ENCODE data around the gene DOCK2. TPM values are rescaled to one million over a fixed set of nuclear protein-coding genes. Genes with fewer than 3 reads are reported as not detected.

The DOCK2 gene
- total and polyA plus RNA-seq, 12 donors, result 3.3 to 59.5 (median 21.0) TPM

DNA sequence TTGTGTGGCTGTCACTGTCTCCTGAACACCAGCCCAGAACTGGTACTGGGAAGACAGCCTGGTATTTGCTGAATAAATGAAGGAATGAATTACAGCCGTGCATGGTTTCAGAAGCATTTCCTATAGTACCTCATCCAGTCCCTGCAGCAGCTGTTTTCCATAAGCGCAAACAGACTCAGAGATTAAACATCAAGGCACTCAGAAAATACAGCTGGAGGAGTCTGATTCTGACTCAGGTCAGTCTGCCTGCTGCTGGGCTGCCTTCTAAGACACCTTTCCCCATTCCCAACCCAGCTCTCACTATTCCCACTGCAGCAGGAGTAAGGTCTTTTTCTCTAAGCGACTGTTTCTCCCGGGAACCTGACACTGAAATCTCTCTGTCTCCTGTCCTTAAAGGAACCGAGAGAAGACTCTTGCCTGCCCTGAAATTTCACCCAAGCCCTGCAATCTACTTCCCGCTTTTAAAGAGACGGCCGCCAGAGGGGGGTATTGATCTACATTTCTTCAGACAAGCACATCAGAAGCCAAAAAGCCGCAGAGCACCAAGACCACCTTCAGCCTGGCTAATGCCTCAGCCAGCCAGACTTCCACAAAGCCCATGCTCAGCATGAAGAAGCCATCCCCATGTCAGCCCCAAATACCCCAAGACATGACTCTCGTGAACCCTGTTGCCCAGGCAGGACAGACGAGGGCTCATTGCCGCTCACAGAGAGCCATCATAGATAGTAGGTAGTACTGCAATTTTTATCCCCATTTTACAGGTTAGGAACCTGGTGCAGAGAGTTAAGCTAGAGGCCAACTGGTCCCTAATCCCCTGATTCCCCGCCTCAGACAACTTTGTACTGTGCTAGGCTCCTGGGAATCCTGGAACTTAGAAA is 463.2 kb downstream of the DOCK2 start:
- Histone ChIP-seq H3K4me3 (no peak overlapping the region), H3K4me1 (replicated peaks in 1 of 2) (peaks cover 0 to 5% of the 10 kb centered on the region in 2 donors), H3K27ac (no peak overlapping the region), H3K27me3 (no peaks in the 10 kb centered on the region), H3K9me3 (replicated peaks in 1 of 3) (no peaks in the 10 kb centered on the region), H3K36me3 (replicated peaks in 1 of 2) (no peaks in the 10 kb centered on the region)
- no peak for TF ChIP-seq POLR2A (IDR thresholded peaks at IDR 0.05)
- TF ChIP-seq CTCF (IDR thresholded peaks at IDR 0.05), result peak; percentile 57 to 90 (median 75)
- 30 to 34% (median 33%) methylated on average over 13 of the region's 13 CpGs for WGBS, 4 donors
- intact Hi-C loops (cut with DNase I), result loop anchor here (2.0 to 10.0 kb wide), 4 partner anchors 84 to 324 kb away; no protein-coding TSS in a partner anchor
- peak; percentile 74 to 95 (median 91) for DNase-seq

DNA sequence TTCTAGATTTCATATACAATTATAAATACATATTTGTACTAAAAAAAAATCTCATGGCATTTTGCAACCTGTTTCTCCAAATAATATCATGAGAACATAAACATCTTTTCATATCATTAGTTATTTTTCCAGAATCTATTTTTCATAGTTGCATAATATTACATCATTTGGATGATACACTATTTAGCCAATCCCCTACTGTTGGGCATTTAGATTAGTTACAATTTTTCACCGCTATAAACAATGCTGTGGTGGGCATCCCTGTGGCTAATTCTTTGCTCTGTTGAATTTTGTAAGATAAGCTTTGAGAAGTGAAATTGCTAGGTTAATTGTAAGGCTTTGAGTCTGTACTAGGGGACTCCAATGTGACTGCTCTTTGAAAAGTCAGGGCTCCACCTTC is 466.4 kb downstream of the DOCK2 start:
- H3K4me3 ChIP-seq, result no peak overlapping the region
- DNase-seq, result no peak
- H3K4me1 ChIP-seq (replicated peaks in 1 of 2), result no peaks in the 10 kb centered on the region
- no peak for TF ChIP-seq CTCF (IDR thresholded peaks at IDR 0.05)
- no peak for TF ChIP-seq POLR2A (IDR thresholded peaks at IDR 0.05)
- no peak overlapping the region for H3K27ac ChIP-seq
- H3K36me3 ChIP-seq (replicated peaks in 1 of 2), result no peaks in the 10 kb centered on the region
- WGBS, 4 donors, result 94 to 100% (median 99%) methylated on average over 1 of the region's 1 CpG
- intact Hi-C loops (cut with DNase I), result loop anchor here (5.0 to 10.0 kb wide), 3 partner anchors 84 to 321 kb away; no protein-coding TSS in a partner anchor
- no peaks in the 10 kb centered on the region for H3K9me3 ChIP-seq (replicated peaks in 1 of 3)
- H3K27me3 ChIP-seq, result no peaks in the 10 kb centered on the region

DNA sequence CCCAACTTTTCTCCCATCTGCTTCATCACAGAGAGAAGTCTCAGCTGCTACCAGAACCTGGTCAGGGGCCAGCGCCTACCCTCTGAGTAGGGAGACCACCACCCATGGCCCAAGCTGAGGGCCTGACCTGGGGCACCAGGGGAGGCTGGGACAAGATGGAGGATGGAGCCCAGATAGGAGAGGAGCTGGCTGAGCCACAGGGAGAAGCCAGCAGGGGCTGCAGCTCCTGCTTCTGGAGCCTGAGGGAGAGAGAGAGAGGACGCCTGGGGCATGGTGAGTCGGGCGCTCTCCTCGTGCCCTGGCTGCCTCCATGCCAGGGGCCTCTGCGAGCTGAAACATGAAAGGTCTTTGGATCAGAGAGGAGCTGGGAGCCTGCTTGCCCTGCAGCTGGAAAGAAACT is 467.2 kb downstream of the DOCK2 start:
- Histone ChIP-seq H3K27me3 (no peaks in the 10 kb centered on the region), H3K36me3 (replicated peaks in 1 of 2) (no peaks in the 10 kb centered on the region), H3K9me3 (replicated peaks in 1 of 3) (no peaks in the 10 kb centered on the region), H3K4me1 (replicated peaks in 1 of 2) (no peaks in the 10 kb centered on the region), H3K27ac (no peak overlapping the region), H3K4me3 (no peak overlapping the region)
- 79 to 90% (median 86%) methylated on average over 4 to 6 of the region's 6 CpGs for WGBS, 4 donors
- peak in 2 of 7 donors; percentile 4 to 12 for DNase-seq
- intact Hi-C loops (cut with DNase I), result loop anchor here (5.0 to 10.0 kb wide), 3 partner anchors 83 to 321 kb away; no protein-coding TSS in a partner anchor
- TF ChIP-seq CTCF (IDR thresholded peaks at IDR 0.05), result no peak
- TF ChIP-seq POLR2A (IDR thresholded peaks at IDR 0.05), result no peak

GRCh38 chr5:170104710-170105109 is 467.6 kb downstream of the DOCK2 start:
- Histone ChIP-seq H3K4me3 (no peak overlapping the region), H3K27ac (no peak overlapping the region), H3K27me3 (no peaks in the 10 kb centered on the region), H3K36me3 (replicated peaks in 1 of 2) (no peaks in the 10 kb centered on the region), H3K9me3 (replicated peaks in 1 of 3) (no peaks in the 10 kb centered on the region), H3K4me1 (replicated peaks in 1 of 2) (no peaks in the 10 kb centered on the region)
- intact Hi-C loops (cut with DNase I), result loop anchor here (5.0 to 10.0 kb wide), 4 partner anchors 68 to 320 kb away; no protein-coding TSS in a partner anchor
- WGBS, 4 donors, result 86 to 96% (median 91%) methylated on average over 25 to 26 of the region's 26 CpGs
- peak in 2 of 7 donors; percentile 6 to 31 for DNase-seq
- TF ChIP-seq CTCF (IDR thresholded peaks at IDR 0.05), result no peak
- TF ChIP-seq POLR2A (IDR thresholded peaks at IDR 0.05), result no peak

Measured in adrenal gland (tissue), 12 donors.